Loucy (cell line): ENCODE data around the gene LHX4.

Experiments
- H2AFZ ChIP-seq: fragments of 200-600 bp; sonication (generic); 2 replicates; pipeline ENCODE4 v1.6.0; 2016; ENCODE audit warnings: antibody characterized with exemption, mild to moderate bottlenecking, low read length, moderate library complexity
- H3F3A ChIP-seq: fragments of 200-600 bp; 2 replicates; pipeline ENCODE4 v1.6.0; 2016; ENCODE audit warnings: antibody characterized with exemption, low read depth, mild to moderate bottlenecking
- H3K27me3 ChIP-seq: fragments of 200-600 bp; sonication (generic); 2 replicates; pipeline ENCODE4 v1.6.1; 2014; ENCODE audit warnings: low read length, mild to moderate bottlenecking; ENCODE audit not compliant: insufficient read depth, poor library complexity, severe bottlenecking
- H3K36me3 ChIP-seq: fragments of 200-600 bp; sonication (generic); 2 replicates; pipeline ENCODE4 v1.6.1; 2016; ENCODE audit warnings: low read length; ENCODE audit not compliant: insufficient read depth
- H3K4me1 ChIP-seq: fragments of 200-600 bp; sonication (generic); 2 replicates; pipeline ENCODE4 v1.5.1; 2014; ENCODE audit warnings: low read length, mild to moderate bottlenecking; ENCODE audit not compliant: insufficient read depth, poor library complexity, severe bottlenecking
- H3K4me2 ChIP-seq: fragments of 200-600 bp; sonication (generic); 2 replicates; pipeline ENCODE4 v1.6.0; 2014; ENCODE audit warnings: antibody characterized with exemption, low read length, low read depth, mild to moderate bottlenecking; ENCODE audit not compliant: poor library complexity, severe bottlenecking
- H3K4me3 ChIP-seq: fragments of 200-600 bp; sonication (generic); 2 replicates; pipeline ENCODE4 v1.5.1; 2014; ENCODE audit warnings: low read length, mild to moderate bottlenecking, mixed read lengths; ENCODE audit not compliant: poor library complexity, severe bottlenecking
- H3K79me2 ChIP-seq: fragments of 200-600 bp; sonication (generic); 2 replicates; pipeline ENCODE4 v1.6.1; 2014; ENCODE audit warnings: low read length; ENCODE audit not compliant: insufficient read depth
- H3K9ac ChIP-seq: fragments of 200-600 bp; sonication (generic); 2 replicates; pipeline ENCODE4 v1.6.0; 2014; ENCODE audit warnings: mild to moderate bottlenecking, low read depth, low read length, moderate library complexity; ENCODE audit not compliant: poor library complexity, severe bottlenecking
- H3K9me2 ChIP-seq: fragments of 200-600 bp; sonication (generic); replicated peaks from 2 replicates; pipeline ENCODE4 v1.6.1; 2016; ENCODE audit warnings: low read depth, low read length, mixed read lengths
- H3K9me3 ChIP-seq: fragments of 200-600 bp; sonication (generic); 2 replicates; pipeline ENCODE4 v1.6.1; 2014; ENCODE audit warnings: mild to moderate bottlenecking, antibody characterized with exemption, low read length, low read depth; ENCODE audit not compliant: insufficient read depth
- H4K20me1 ChIP-seq: fragments of 200-600 bp; sonication (generic); 2 replicates; pipeline ENCODE4 v1.6.0; 2014; ENCODE audit warnings: antibody characterized with exemption, low read length, mild to moderate bottlenecking; ENCODE audit not compliant: insufficient read depth, poor library complexity, severe bottlenecking
- EZH2phosphoT487 ChIP-seq: fragments of 200-600 bp; IDR thresholded peaks from 2 replicates; pipeline ENCODE4 v1.6.1; 2018; ENCODE audit warnings: antibody characterized with exemption, mild to moderate bottlenecking, moderate library complexity, borderline replicate concordance
- TF ChIP-seq, protein P1 (sequence below): fragments of 200-600 bp; sonication (generic); conservative IDR thresholded peaks from 2 replicates; pipeline ENCODE4 v1.5.1; 2014; ENCODE audit warnings: mild to moderate bottlenecking, antibody characterized with exemption, low read length

LHX4 gene

DNA sequence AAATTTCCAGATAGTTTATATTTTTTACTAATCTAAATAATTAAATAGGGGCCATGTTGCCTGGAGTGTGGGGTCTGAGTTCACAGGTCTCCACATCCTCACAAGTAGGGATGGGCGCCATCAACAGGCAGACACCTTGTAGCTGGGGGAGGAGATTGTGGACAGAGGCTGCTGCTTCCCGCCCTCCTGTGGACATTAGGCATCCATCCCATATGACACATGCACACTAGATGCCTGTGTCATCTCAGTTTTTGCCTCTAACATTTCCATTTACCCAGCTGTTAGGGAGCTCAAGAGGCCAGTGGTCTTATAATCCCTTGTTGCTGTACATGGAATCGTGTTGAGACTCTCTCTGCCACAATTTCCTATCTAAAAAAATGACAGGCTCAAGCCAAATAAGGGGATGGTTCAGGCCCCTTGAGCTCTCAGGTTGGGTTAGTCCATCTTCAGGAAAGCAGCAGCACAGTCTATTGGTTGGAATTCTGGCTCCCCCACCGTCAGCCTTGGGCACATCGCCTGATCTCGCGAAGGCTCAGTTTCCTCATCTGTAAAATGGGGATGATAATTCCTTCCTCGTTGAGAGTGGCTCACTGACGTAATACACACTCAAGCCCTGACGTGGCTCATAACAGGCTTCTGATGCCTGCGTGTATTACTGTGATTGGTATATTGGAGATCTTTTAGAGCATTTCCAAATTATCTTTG, 13.6 kb downstream of the LHX4 start:
- no peak overlapping the region for H3K4me2 ChIP-seq
- H3K9me3 ChIP-seq: no peaks in the 10 kb centered on the region
- H3K9ac ChIP-seq: no peak overlapping the region
- H3F3A ChIP-seq: no peaks in the 10 kb centered on the region
- peaks cover 9% of the 10 kb centered on the region for H3K4me1 ChIP-seq
- H3K36me3 ChIP-seq: no peaks in the 10 kb centered on the region
- no peak overlapping the region for H3K4me3 ChIP-seq
- TF ChIP-seq, protein P1, sequence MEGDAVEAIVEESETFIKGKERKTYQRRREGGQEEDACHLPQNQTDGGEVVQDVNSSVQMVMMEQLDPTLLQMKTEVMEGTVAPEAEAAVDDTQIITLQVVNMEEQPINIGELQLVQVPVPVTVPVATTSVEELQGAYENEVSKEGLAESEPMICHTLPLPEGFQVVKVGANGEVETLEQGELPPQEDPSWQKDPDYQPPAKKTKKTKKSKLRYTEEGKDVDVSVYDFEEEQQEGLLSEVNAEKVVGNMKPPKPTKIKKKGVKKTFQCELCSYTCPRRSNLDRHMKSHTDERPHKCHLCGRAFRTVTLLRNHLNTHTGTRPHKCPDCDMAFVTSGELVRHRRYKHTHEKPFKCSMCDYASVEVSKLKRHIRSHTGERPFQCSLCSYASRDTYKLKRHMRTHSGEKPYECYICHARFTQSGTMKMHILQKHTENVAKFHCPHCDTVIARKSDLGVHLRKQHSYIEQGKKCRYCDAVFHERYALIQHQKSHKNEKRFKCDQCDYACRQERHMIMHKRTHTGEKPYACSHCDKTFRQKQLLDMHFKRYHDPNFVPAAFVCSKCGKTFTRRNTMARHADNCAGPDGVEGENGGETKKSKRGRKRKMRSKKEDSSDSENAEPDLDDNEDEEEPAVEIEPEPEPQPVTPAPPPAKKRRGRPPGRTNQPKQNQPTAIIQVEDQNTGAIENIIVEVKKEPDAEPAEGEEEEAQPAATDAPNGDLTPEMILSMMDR: 0 out of 2 replicates have a peak, but pooled peaks have one; percentile 21
- no peak for TF ChIP-seq EZH2phosphoT487
- no peak overlapping the region for H2AFZ ChIP-seq
- H3K9me2 ChIP-seq: no peaks in the 10 kb centered on the region
- no peaks in the 10 kb centered on the region for H3K79me2 ChIP-seq
- no peaks in the 10 kb centered on the region for H4K20me1 ChIP-seq
- no peaks in the 10 kb centered on the region for H3K27me3 ChIP-seq

DNA sequence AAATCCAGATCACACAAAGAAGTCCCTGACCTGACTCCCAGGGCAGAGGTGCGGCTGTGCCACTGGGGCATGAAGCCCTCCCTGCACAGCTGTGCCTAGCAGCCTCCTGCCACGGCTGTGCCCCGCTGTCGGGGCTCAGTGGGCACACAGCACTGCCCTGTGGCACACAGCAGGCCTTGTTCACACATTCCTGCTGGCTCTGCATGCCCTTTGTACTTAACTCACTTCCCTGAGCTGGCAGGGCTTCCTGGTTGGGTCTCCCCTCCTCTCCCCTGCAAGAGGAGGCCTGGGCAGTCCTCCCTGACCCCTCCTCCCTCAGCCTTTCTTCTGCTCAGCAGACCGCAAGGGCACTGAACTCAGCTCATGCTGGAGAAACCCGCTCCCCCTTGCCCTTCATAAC, 14.8 kb downstream of the LHX4 start:
- TF ChIP-seq EZH2phosphoT487: no peak
- TF ChIP-seq, protein P1: no peak
- Histone ChIP-seq H3K27me3 (no peaks in the 10 kb centered on the region), H3K36me3 (no peaks in the 10 kb centered on the region), H4K20me1 (no peaks in the 10 kb centered on the region), H2AFZ (peak overlapping the region; percentile 5; the same call in 1 of the 2 replicates), H3K4me3 (no peak overlapping the region), H3K9me2 (no peaks in the 10 kb centered on the region), H3K79me2 (no peaks in the 10 kb centered on the region), H3K4me1 (peaks cover 14% of the 10 kb centered on the region), H3K9me3 (no peaks in the 10 kb centered on the region), H3K4me2 (no peak overlapping the region), H3F3A (no peaks in the 10 kb centered on the region), H3K9ac (no peak overlapping the region)

DNA sequence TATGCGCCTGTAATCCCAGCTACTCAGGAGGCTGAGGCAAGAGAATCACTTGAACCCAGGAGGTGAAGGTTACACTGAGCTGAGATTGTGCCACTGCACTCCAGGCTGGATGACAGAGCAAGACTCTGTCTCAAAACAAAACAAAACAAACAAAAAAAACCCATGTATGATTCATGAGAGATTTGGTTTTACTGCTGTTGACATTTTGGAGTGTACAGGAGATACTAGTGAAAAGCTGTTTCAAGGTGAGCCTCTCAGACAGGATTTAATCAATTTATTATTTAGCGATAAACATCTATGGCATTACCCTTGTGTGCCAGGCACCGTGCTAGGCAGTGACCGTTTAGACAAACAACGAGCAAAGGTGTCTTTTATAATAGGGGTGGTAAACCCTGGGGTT, 16.5 kb downstream of the LHX4 start:
- Histone ChIP-seq H3K9ac (no peak overlapping the region), H3K4me2 (no peak overlapping the region), H3F3A (no peaks in the 10 kb centered on the region), H2AFZ (no peak overlapping the region), H3K9me2 (no peaks in the 10 kb centered on the region), H3K27me3 (no peaks in the 10 kb centered on the region), H3K4me3 (no peak overlapping the region), H3K9me3 (no peaks in the 10 kb centered on the region), H4K20me1 (no peaks in the 10 kb centered on the region), H3K36me3 (no peaks in the 10 kb centered on the region), H3K79me2 (no peaks in the 10 kb centered on the region), H3K4me1 (peaks cover 14% of the 10 kb centered on the region)
- no peak for TF ChIP-seq EZH2phosphoT487

DNA sequence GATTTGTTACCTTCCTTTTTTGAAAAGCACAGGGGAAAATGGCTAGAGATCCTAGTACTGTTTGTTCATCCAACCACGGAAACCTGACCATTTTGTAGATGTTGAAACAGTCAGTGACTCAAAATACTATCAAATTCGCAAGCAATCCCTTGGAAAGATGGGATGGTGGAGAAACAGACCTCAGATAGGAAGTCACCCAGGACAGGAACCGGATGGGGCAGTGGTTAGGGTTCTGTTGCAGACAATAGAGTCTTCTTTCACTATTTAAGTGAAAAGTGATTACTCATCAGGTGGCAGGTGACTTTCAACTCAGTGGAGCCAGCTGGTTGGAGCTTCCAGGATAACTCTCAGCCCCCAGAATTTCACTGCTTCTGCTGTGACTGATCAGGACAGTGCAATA, 17.0 kb downstream of the LHX4 start:
- H3K27me3 ChIP-seq: no peaks in the 10 kb centered on the region
- no peak overlapping the region for H2AFZ ChIP-seq
- H3K4me3 ChIP-seq: no peak overlapping the region
- H3F3A ChIP-seq: no peaks in the 10 kb centered on the region
- no peak overlapping the region for H3K9ac ChIP-seq
- H3K79me2 ChIP-seq: no peaks in the 10 kb centered on the region
- peaks cover 14% of the 10 kb centered on the region for H3K4me1 ChIP-seq
- no peaks in the 10 kb centered on the region for H3K9me3 ChIP-seq
- no peaks in the 10 kb centered on the region for H4K20me1 ChIP-seq
- TF ChIP-seq, protein P1: no peak
- TF ChIP-seq EZH2phosphoT487: no peak
- no peaks in the 10 kb centered on the region for H3K9me2 ChIP-seq
- H3K36me3 ChIP-seq: no peaks in the 10 kb centered on the region
- no peak overlapping the region for H3K4me2 ChIP-seq
